GM19193 (cell line): ENCODE results near the gene RPF1.

Experiments used
- POLR2A ChIP-seq: IDR thresholded peaks from 4 replicates; pipeline ENCODE4 v1.6.1; 2011; ENCODE audit not compliant: insufficient read depth, insufficient read length; ENCODE audit errors: extremely low read depth

The RPF1 gene

GRCh38 chr1:84480650-84481049 is 1.6 kb downstream of the RPF1 start:
- no peak for TF ChIP-seq POLR2A

- TF ChIP-seq POLR2A = no peak
Observed at GRCh38 chr1:84481317-84481716, 2.3 kb downstream of the RPF1 start.

GRCh38 chr1:84488107-84488506 is 9.0 kb downstream of the RPF1 start:
- no peak for TF ChIP-seq POLR2A

GRCh38 chr1:84489766-84490165 is 10.7 kb downstream of the RPF1 start:
- no peak for TF ChIP-seq POLR2A

GRCh38 chr1:84492726-84493125 is 13.7 kb downstream of the RPF1 start:
- no peak for TF ChIP-seq POLR2A

GRCh38 chr1:84493747-84494146 is 14.7 kb downstream of the RPF1 start:
- TF ChIP-seq POLR2A = no peak

- no peak for TF ChIP-seq POLR2A
Observed at GRCh38 chr1:84496498-84496897, 17.4 kb downstream of the RPF1 start.

- TF ChIP-seq POLR2A = no peak
Observed at GRCh38 chr1:84497631-84498275, 18.7 kb downstream of the RPF1 start.

GRCh38 chr1:84502927-84503326 is 23.9 kb downstream of the RPF1 start:
- no peak for TF ChIP-seq POLR2A

- TF ChIP-seq POLR2A = no peak
Observed at GRCh38 chr1:84504580-84505492, 25.8 kb downstream of the RPF1 start.

GRCh38 chr1:84505493-84506001 is 26.5 kb downstream of the RPF1 start:
- no peak for TF ChIP-seq POLR2A

GRCh38 chr1:84506002-84506728 is 27.1 kb downstream of the RPF1 start, which contains the start of the genes GNG5 and SPATA1:
Gene GNG5 (minus strand): TSS chr1:84506581. CDS start chr1:84506091, 490 bp downstream.
Gene SPATA1 (plus strand): TSS chr1:84506386. CDS start chr1:84516360, 9,974 bp downstream.
- peak; percentile 90 for TF ChIP-seq POLR2A

GRCh38 chr1:84506729-84507453 is 27.8 kb downstream of the RPF1 start:
- no peak for TF ChIP-seq POLR2A

- no peak for TF ChIP-seq POLR2A
Observed at GRCh38 chr1:84508510-84508909, 29.4 kb downstream of the RPF1 start.
